ENCODE results near the gene EVI5.

DNA sequence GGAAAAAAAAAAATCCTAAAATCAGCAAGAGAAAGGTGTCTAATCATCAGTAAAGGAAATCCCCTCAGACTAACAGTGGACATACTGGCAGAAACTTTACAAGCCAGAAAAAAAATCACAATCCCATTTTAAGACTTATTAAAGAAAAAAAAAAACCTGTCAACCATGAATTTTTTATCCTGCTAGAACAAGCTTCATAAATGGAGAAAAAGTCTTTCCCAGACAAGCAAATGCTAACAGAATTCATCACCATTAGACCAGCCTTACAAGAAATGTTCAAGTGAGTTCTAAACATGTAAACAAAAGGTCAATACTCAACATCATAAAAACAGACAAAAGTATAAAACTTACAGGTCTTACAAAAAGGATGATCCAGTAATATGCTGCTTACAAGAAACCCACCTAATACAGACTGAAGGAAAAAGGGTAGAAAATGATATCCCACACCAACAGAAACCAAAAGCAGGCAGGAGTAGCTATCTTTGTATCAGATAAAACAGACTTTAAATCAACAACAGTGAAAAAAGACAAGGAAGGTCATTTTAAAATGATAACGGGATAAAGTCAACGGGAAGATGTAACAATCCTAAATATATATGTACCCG lies 129.6 kb downstream of the EVI5 start:
- TF ChIP-seq, protein P1, sequence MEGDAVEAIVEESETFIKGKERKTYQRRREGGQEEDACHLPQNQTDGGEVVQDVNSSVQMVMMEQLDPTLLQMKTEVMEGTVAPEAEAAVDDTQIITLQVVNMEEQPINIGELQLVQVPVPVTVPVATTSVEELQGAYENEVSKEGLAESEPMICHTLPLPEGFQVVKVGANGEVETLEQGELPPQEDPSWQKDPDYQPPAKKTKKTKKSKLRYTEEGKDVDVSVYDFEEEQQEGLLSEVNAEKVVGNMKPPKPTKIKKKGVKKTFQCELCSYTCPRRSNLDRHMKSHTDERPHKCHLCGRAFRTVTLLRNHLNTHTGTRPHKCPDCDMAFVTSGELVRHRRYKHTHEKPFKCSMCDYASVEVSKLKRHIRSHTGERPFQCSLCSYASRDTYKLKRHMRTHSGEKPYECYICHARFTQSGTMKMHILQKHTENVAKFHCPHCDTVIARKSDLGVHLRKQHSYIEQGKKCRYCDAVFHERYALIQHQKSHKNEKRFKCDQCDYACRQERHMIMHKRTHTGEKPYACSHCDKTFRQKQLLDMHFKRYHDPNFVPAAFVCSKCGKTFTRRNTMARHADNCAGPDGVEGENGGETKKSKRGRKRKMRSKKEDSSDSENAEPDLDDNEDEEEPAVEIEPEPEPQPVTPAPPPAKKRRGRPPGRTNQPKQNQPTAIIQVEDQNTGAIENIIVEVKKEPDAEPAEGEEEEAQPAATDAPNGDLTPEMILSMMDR (conservative IDR thresholded peaks at IDR 0.05; ENCODE audit: low read depth, low read length) = no peak
- no peak for TF ChIP-seq EZH2 (IDR thresholded peaks at IDR 0.05; ENCODE audit: low read length, unreplicated experiment)
- TF ChIP-seq EZH2phosphoT487 (IDR thresholded peaks at IDR 0.05; ENCODE audit: borderline replicate concordance, low read length) = no peak

All from PC-3 (cell line).